OCI-LY3 (cell line): ENCODE results near the gene RPL12.

Experiments
- H2AFZ ChIP-seq: fragments of 200-600, 300-600 bp; shearing (Covaris generic); 2 replicates; pipeline ENCODE4 v1.6.0; 2014; ENCODE audit warnings: antibody characterized with exemption, low read depth, low read length
- H3K27ac ChIP-seq: fragments of 200-600, 300-600 bp; sonication (generic); 2 replicates; pipeline ENCODE4 v1.5.1; 2014; ENCODE audit warnings: mild to moderate bottlenecking, low read length, moderate library complexity, mixed read lengths
- H3K27me3 ChIP-seq: fragments of 200-600, 300-600 bp; sonication (generic); 2 replicates; pipeline ENCODE4 v1.6.1; 2014; ENCODE audit warnings: low read depth, low read length, mixed read lengths
- H3K36me3 ChIP-seq: fragments of 200-600, 300-600 bp; sonication (generic); replicated peaks from 2 replicates; pipeline ENCODE3; 2014; ENCODE audit warnings: low read depth, low read length, mixed read lengths
- H3K4me1 ChIP-seq: fragments of 300-600, 200-600 bp; sonication (generic); 2 replicates; pipeline ENCODE4 v1.6.1; 2014; ENCODE audit warnings: low read length, mixed read lengths
- H3K4me2 ChIP-seq: fragments of 200-600, 300-600 bp; sonication (generic); 2 replicates; pipeline ENCODE4 v1.6.1; 2014; ENCODE audit warnings: low read length, mixed read lengths
- H3K4me3 ChIP-seq: fragments of 300-600, 200-600 bp; sonication (generic); 2 replicates; pipeline ENCODE4 v1.5.1; 2014; ENCODE audit warnings: antibody characterized with exemption, mild to moderate bottlenecking, low read length, moderate library complexity
- H3K79me2 ChIP-seq: fragments of 300-600, 200-600 bp; shearing (Covaris generic); 2 replicates; pipeline ENCODE4 v1.6.1; 2014; ENCODE audit warnings: mild to moderate bottlenecking, low read length, mixed read lengths
- H3K9ac ChIP-seq: fragments of 300-600, 200-600 bp; shearing (Covaris generic); 2 replicates; pipeline ENCODE4 v1.6.0; 2014; ENCODE audit warnings: mild to moderate bottlenecking, low read length, moderate library complexity
- H3K9me3 ChIP-seq: fragments of 200-600, 300-600 bp; shearing (Covaris generic); 2 replicates; pipeline ENCODE4 v1.6.1; 2014; ENCODE audit warnings: low read length, mixed read lengths; ENCODE audit not compliant: insufficient read depth
- H4K20me1 ChIP-seq: fragments of 200-600, 300-600 bp; sonication (generic); 2 replicates; pipeline ENCODE4 v1.6.1; 2016; ENCODE audit warnings: low read length, mixed read lengths; ENCODE audit not compliant: insufficient read depth
- EZH2phosphoT487 ChIP-seq: fragments of 200-600 bp; shearing (Covaris generic); IDR thresholded peaks from 2 replicates; pipeline ENCODE4 v1.6.1; 2018; ENCODE audit warnings: antibody characterized with exemption, mixed run types, low read depth
- TF ChIP-seq, protein P1 (sequence below): fragments of 200-600, 300-600 bp; sonication (generic); IDR thresholded peaks from 2 replicates; pipeline ENCODE4 v1.5.1; 2014; ENCODE audit warnings: antibody characterized with exemption, low read length, low read depth

The RPL12 gene

DNA sequence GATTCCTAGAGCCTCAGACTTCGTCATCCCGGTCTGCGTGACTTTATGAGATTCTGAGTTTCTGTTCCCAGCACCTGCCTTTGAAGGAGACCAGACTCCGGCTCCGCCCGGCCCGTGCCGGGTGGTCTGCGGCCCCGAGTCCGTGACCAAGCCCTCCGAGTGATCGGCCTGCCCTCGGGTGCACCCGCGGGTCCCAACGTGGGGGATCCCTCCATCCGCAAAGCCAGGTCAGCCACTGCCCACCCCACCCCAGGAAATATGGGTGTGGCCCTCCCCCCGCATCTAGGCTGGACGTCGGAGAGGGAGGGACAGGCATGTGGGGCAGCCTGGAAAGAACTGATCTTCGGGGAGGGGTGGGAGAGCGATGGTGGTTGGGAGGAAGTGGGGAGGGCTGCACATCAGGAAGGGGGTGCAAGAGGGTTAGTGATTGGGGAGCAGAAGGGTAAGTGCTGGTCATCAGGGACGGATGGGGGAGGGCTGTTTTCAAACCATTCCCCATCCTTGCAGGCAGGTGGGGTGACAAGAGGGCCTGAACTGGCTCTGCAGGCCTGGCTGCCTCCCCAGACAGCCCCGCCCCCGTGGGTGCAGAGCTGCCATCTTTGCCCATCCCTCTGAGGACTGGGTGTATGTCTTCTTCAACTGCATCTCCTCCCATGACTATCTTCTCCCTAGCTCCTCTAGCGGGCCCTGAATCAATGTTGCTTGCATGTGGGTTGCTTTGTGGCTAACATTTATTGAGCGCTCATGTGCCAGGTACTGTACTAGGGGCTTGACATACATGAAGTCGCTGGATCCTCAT is 851 bp upstream of the RPL12 start:
- Histone ChIP-seq H3K4me3 (peak overlapping the region; percentile 90), H3K27ac (peak overlapping the region; percentile 83), H3K4me1 (peaks cover 37% of the 10 kb centered on the region), H3K36me3 (peaks cover 39% of the 10 kb centered on the region), H2AFZ (peak overlapping the region; percentile 60; the same call in 1 of the 2 replicates), H3K9ac (peak overlapping the region; percentile 96), H3K4me2 (peak overlapping the region; percentile 79), H4K20me1 (peaks cover 36% of the 10 kb centered on the region), H3K9me3 (no peaks in the 10 kb centered on the region), H3K27me3 (no peaks in the 10 kb centered on the region), H3K79me2 (peaks cover 52% of the 10 kb centered on the region)
- TF ChIP-seq, protein P1, sequence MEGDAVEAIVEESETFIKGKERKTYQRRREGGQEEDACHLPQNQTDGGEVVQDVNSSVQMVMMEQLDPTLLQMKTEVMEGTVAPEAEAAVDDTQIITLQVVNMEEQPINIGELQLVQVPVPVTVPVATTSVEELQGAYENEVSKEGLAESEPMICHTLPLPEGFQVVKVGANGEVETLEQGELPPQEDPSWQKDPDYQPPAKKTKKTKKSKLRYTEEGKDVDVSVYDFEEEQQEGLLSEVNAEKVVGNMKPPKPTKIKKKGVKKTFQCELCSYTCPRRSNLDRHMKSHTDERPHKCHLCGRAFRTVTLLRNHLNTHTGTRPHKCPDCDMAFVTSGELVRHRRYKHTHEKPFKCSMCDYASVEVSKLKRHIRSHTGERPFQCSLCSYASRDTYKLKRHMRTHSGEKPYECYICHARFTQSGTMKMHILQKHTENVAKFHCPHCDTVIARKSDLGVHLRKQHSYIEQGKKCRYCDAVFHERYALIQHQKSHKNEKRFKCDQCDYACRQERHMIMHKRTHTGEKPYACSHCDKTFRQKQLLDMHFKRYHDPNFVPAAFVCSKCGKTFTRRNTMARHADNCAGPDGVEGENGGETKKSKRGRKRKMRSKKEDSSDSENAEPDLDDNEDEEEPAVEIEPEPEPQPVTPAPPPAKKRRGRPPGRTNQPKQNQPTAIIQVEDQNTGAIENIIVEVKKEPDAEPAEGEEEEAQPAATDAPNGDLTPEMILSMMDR = no peak
- no peak for TF ChIP-seq EZH2phosphoT487

- peaks cover 52% of the 10 kb centered on the region for H3K79me2 ChIP-seq
- no peaks in the 10 kb centered on the region for H3K9me3 ChIP-seq
- peak overlapping the region; percentile 96 for H3K9ac ChIP-seq
- peak overlapping the region; percentile 60; the same call in 1 of the 2 replicates for H2AFZ ChIP-seq
- peaks cover 45% of the 10 kb centered on the region for H3K36me3 ChIP-seq
- H3K27me3 ChIP-seq = no peaks in the 10 kb centered on the region
- peak overlapping the region; percentile 83 for H3K27ac ChIP-seq
- peak overlapping the region; percentile 90 for H3K4me3 ChIP-seq
- H3K4me2 ChIP-seq = peak overlapping the region; percentile 79
- no peak for TF ChIP-seq EZH2phosphoT487
- H3K4me1 ChIP-seq = peaks cover 37% of the 10 kb centered on the region
- H4K20me1 ChIP-seq = peaks cover 41% of the 10 kb centered on the region
Observed at GRCh38 chr9:127451608-127451857, 327 bp upstream of the RPL12 start.

GRCh38 chr9:127450243-127450760 is 904 bp downstream of the RPL12 start:
- TF ChIP-seq EZH2phosphoT487 = no peak
- TF ChIP-seq, protein P1 = no peak
- peak overlapping the region; percentile 79 for H3K4me2 ChIP-seq
- H2AFZ ChIP-seq = no peak overlapping the region
- peak overlapping the region; percentile 83 for H3K27ac ChIP-seq
- H3K36me3 ChIP-seq = peaks cover 56% of the 10 kb centered on the region
- no peaks in the 10 kb centered on the region for H3K27me3 ChIP-seq
- peak overlapping the region; percentile 96 for H3K9ac ChIP-seq
- H3K79me2 ChIP-seq = peaks cover 52% of the 10 kb centered on the region
- peaks cover 46% of the 10 kb centered on the region for H4K20me1 ChIP-seq
- H3K4me1 ChIP-seq = peaks cover 28% of the 10 kb centered on the region
- no peaks in the 10 kb centered on the region for H3K9me3 ChIP-seq
- H3K4me3 ChIP-seq = peak overlapping the region; percentile 90

- peak overlapping the region; percentile 90 for H3K4me3 ChIP-seq
- H3K9ac ChIP-seq = peak overlapping the region; percentile 96
- H3K27ac ChIP-seq = peak overlapping the region; percentile 83
- H3K79me2 ChIP-seq = peaks cover 52% of the 10 kb centered on the region
- no peaks in the 10 kb centered on the region for H3K27me3 ChIP-seq
- H3K9me3 ChIP-seq = no peaks in the 10 kb centered on the region
- H2AFZ ChIP-seq = no peak overlapping the region
- H4K20me1 ChIP-seq = peaks cover 46% of the 10 kb centered on the region
- TF ChIP-seq, protein P1 = no peak
- no peak for TF ChIP-seq EZH2phosphoT487
- H3K4me1 ChIP-seq = peaks cover 21% of the 10 kb centered on the region
- peak overlapping the region; percentile 79 for H3K4me2 ChIP-seq
- H3K36me3 ChIP-seq = peaks cover 64% of the 10 kb centered on the region
Observed at GRCh38 chr9:127449332-127449966, 1.8 kb downstream of the RPL12 start.
